HCT116 (cell line): ENCODE results near the gene MPEG1. TPM values are rescaled to one million over a fixed set of nuclear protein-coding genes. Genes with fewer than 3 reads are reported as not detected.

Source experiments
- ATAC-seq: fragments of 200-7000 bp; cut with Tn5 transposase; 2 replicates; pipeline ENCODE4 v1.9.1; 2020; ENCODE audit warnings: mild to moderate bottlenecking, moderate library complexity
- BruUV-seq: library from RNA; stranded (reverse); fragments of 400-500 nt; replicated peaks from 2 replicates; lab custom pipeline; 2021; lab: Mats Ljungman, UMichigan
- CTCF ChIA-PET: fragments of 300-600 bp; sonication (Branson Sonifier 250); formaldehyde crosslinking; loops from one replicate; lab custom pipeline; 2021; ENCODE audit warnings: antibody characterized with exemption; lab: Charles Lee
- POLR2A ChIA-PET: fragments of 300-600, 350-600 bp; sonication (Branson Sonifier 250); formaldehyde crosslinking; loops from one replicate; lab custom pipeline; 2021; ENCODE audit warnings: antibody characterized with exemption; lab: Charles Lee
- RAD21 ChIA-PET, 2 experiments: fragments of 300-600 bp; sonication (Branson Sonifier 250); formaldehyde crosslinking; loops; one replicate each; lab custom pipeline; 2023; ENCODE audit warnings: low total read pairs in 2 of 2; ENCODE audit not compliant: uncharacterized antibody in 2 of 2, unreplicated experiment in 2 of 2, low non-redundant PET in 1 of 2; lab: Charles Lee
- DNase-seq: peaks from one replicate; pipeline ENCODE4 v3.0.0-alpha.2; 2010; ENCODE audit warnings: low read depth, low spot score
- H2AFZ ChIP-seq: fragments of 200-600 bp; shearing (Covaris generic), sonication (generic); 2 replicates; pipeline ENCODE4 v1.6.1; 2017; ENCODE audit warnings: low read depth, mixed run types, mixed read lengths, antibody characterized with exemption, low read length; ENCODE audit not compliant: poor library complexity, severe bottlenecking
- H3K27ac ChIP-seq: 2 replicates; pipeline ENCODE4 v1.5.1; 2012; ENCODE audit warnings: low read depth, low read length
- H3K27me3 ChIP-seq: fragments of 200-600 bp; sonication (generic); 2 replicates; pipeline ENCODE4 v1.6.1; 2016; ENCODE audit warnings: mixed run types, low read length, mixed read lengths; ENCODE audit not compliant: insufficient read depth
- H3K36me3 ChIP-seq, 2 experiments: fragments of 200-500 bp in 1 of 2; fragments of 200-600 bp in 1 of 2; sonication (Bioruptor generic) in 1 of 2; sonication (generic) in 1 of 2; 2 replicates each; pipeline versions ENCODE4 v1.5.1 to v1.6.1; 2014 to 2016; ENCODE audit warnings: low read length in 2 of 2, inconsistent platforms in 1 of 2, mixed read lengths in 1 of 2, mixed run types in 1 of 2; ENCODE audit not compliant: insufficient read depth in 2 of 2, control insufficient read depth in 1 of 2
- H3K4me1 ChIP-seq, 2 experiments: fragments of 200-600 bp in 1 of 2; sonication (generic) in 1 of 2; 2 replicates each; pipeline versions ENCODE4 v1.5.1 to v1.6.1; 2012 to 2017; ENCODE audit warnings: low read length in 2 of 2, inconsistent platforms in 1 of 2, mild to moderate bottlenecking in 1 of 2, mixed read lengths in 1 of 2, mixed run types in 1 of 2, moderate library complexity in 1 of 2; ENCODE audit not compliant: insufficient read depth in 2 of 2, control insufficient read depth in 1 of 2
- H3K4me2 ChIP-seq: fragments of 200-600 bp; sonication (generic); 2 replicates; pipeline ENCODE4 v1.6.1; 2017; ENCODE audit warnings: mixed run types, low read length, mixed read lengths
- H3K4me3 ChIP-seq, 2 experiments: fragments of 200-600 bp in 1 of 2; sonication (generic) in 1 of 2; replicated peaks in 1 of 2; 2 replicates each; pipeline ENCODE4 v1.5.1; 2011 to 2016; ENCODE audit warnings: low read length in 2 of 2, control low read depth in 1 of 2, low read depth in 1 of 2, mild to moderate bottlenecking in 1 of 2, mixed read lengths in 1 of 2, mixed run types in 1 of 2
- H3K79me2 ChIP-seq: fragments of 200-600 bp; sonication (generic); 2 replicates; pipeline ENCODE4 v1.6.1; 2017; ENCODE audit warnings: mild to moderate bottlenecking, mixed run types, low read length, moderate library complexity, mixed read lengths; ENCODE audit not compliant: insufficient read depth
- H3K9ac ChIP-seq: fragments of 200-600 bp; sonication (generic); 2 replicates; pipeline ENCODE4 v1.6.1; 2016; ENCODE audit warnings: low read length, mixed read lengths
- H3K9me2 ChIP-seq: fragments of 200-600 bp; sonication (generic), shearing (Covaris generic); 2 replicates; pipeline ENCODE4 v1.6.1; 2017; ENCODE audit warnings: mixed run types, mild to moderate bottlenecking, moderate library complexity; ENCODE audit not compliant: insufficient read depth
- H3K9me3 ChIP-seq, 2 experiments: fragments of 200-500 bp in 1 of 2; fragments of 200-600 bp in 1 of 2; sonication (Bioruptor generic) in 1 of 2; sonication (generic) in 1 of 2; 2 replicates each; pipeline ENCODE4 v1.6.1; 2014 to 2017; ENCODE audit warnings: low read length in 2 of 2, mixed read lengths in 2 of 2, inconsistent platforms in 1 of 2, low read depth in 1 of 2, mild to moderate bottlenecking in 1 of 2, mixed run types in 1 of 2, moderate library complexity in 1 of 2; ENCODE audit not compliant: control insufficient read depth in 1 of 2, insufficient read depth in 1 of 2
- H4K20me1 ChIP-seq: fragments of 200-600 bp; sonication (generic), shearing (Covaris generic); 2 replicates; pipeline ENCODE4 v1.6.1; 2017; ENCODE audit warnings: mixed run types, mild to moderate bottlenecking, moderate library complexity; ENCODE audit not compliant: insufficient read depth
- CBX3 ChIP-seq: IDR thresholded peaks from 2 replicates; pipeline ENCODE4 v1.6.1; 2012; ENCODE audit warnings: low read depth
- CEBPB ChIP-seq: IDR thresholded peaks from 2 replicates; pipeline ENCODE4 v1.6.1; 2012; ENCODE audit warnings: low read depth
- CTCF ChIP-seq, 3 experiments: fragments of 200-600 bp in 1 of 3; sonication (generic) in 1 of 3; IDR thresholded peaks in 2 of 3; conservative IDR thresholded peaks in 1 of 3; 2 replicates each; pipeline ENCODE4 v1.5.1; 2012 to 2017; ENCODE audit warnings: low read depth in 2 of 3, low read length in 2 of 3, antibody characterized with exemption in 1 of 3, borderline replicate concordance in 1 of 3, control low read depth in 1 of 3, mild to moderate bottlenecking in 1 of 3, mixed read lengths in 1 of 3, mixed run types in 1 of 3, moderate library complexity in 1 of 3; ENCODE audit not compliant: insufficient read depth in 1 of 3
- ELF1 ChIP-seq: IDR thresholded peaks from 2 replicates; pipeline ENCODE4 v1.6.1; 2012; ENCODE audit warnings: low read depth, borderline replicate concordance
- EZH2 ChIP-seq: fragments of 200-600 bp; sonication (generic); IDR thresholded peaks from 2 replicates; pipeline ENCODE4 v1.6.1; 2017; ENCODE audit warnings: antibody characterized with exemption, mixed run types
- POLR2A ChIP-seq: IDR thresholded peaks from 2 replicates; pipeline ENCODE4 v1.7.0; 2011; ENCODE audit warnings: borderline replicate concordance; ENCODE audit not compliant: insufficient read depth, insufficient read length; ENCODE audit errors: extremely low read depth
- RAD21 ChIP-seq: IDR thresholded peaks from 2 replicates; pipeline ENCODE4 v1.6.1; 2012; ENCODE audit warnings: low read depth, mild to moderate bottlenecking
- REST ChIP-seq: IDR thresholded peaks from 2 replicates; pipeline ENCODE4 v1.6.1; 2012; ENCODE audit warnings: low read depth
- ZFX ChIP-seq: fragments of 450-650 bp; IDR thresholded peaks from 2 replicates; pipeline ENCODE4 v1.6.1; 2017
- intact Hi-C: fragments of 100-400 bp; cut with micrococcal nuclease; formaldehyde crosslinking; loops from 2 replicates; pipeline ENCODE4 v1.10.0; 2022
- total RNA-seq: library from RNA; stranded (reverse); gene quantifications from one replicate; pipeline ENCODE4 v1.2.1, GENCODE V29; 2021; ENCODE audit not compliant: unreplicated experiment

MPEG1 gene
- total RNA-seq, 1 experiment from 2014 or later, result 0.07 TPM

GRCh38 chr11:59184691-59185339 lies 27.9 kb downstream of the MPEG1 start (continued):
- TF ChIP-seq REST, result no peak
- TF ChIP-seq CBX3, result no peak
- no peak for TF ChIP-seq ELF1
- no peak for TF ChIP-seq POLR2A
- no peak for TF ChIP-seq ZFX
- TF ChIP-seq RAD21, result no peak
- TF ChIP-seq CTCF (IDR thresholded peaks at IDR 0.05 in 2 of 3, conservative IDR thresholded peaks at IDR 0.05 in 1 of 3; ENCODE audit: borderline replicate concordance in 1 of 3, insufficient read depth in 1 of 3, low read depth in 2 of 3, low read length in 2 of 3), result no peak
- no peak for TF ChIP-seq CEBPB

- intact Hi-C loops, result no loop called here
- H3K36me3 ChIP-seq, result no peaks in the 10 kb centered on the region
- no peak overlapping the region for H3K9ac ChIP-seq
- no peaks in the 10 kb centered on the region for H3K27me3 ChIP-seq
- RAD21 ChIA-PET, result no interaction called here
- no peak for TF ChIP-seq CEBPB
- TF ChIP-seq EZH2, result no peak
- H3K27ac ChIP-seq, result no peak overlapping the region
- H3K79me2 ChIP-seq, result no peaks in the 10 kb centered on the region
- BruUV-seq, result no TSS peak
- H4K20me1 ChIP-seq, result no peaks in the 10 kb centered on the region
- DNase-seq (no peak), ATAC-seq (no peak)
- no peak overlapping the region for H2AFZ ChIP-seq
- H3K9me2 ChIP-seq, result no peaks in the 10 kb centered on the region
- no peaks in the 10 kb centered on the region for H3K9me3 ChIP-seq
- no peak overlapping the region for H3K4me2 ChIP-seq
- H3K4me1 ChIP-seq, result peaks cover 13 to 20% of the 10 kb centered on the region in 2 experiments; a peak in 3 of 4 replicates
- POLR2A ChIA-PET, result no interaction called here
- CTCF ChIA-PET, result interaction anchor here (4.9 kb wide), 1 partner anchor 12 kb away, joined by 37 read pairs; the partner anchor contains the start of gene DTX4
- H3K4me3 ChIP-seq, result no peak overlapping the region
Measured at GRCh38 chr11:59183771-59184170, 29.0 kb downstream of the MPEG1 start.
